SU-DHL-6 (cell line): ENCODE data around the gene TNRC6B.
"Not testable (repeated sequence)": the region's sequence is repeated elsewhere in the genome, so short reads cannot be mapped to it uniquely, and the experiment has no call there.

Source experiments
- H2AFZ ChIP-seq: fragments of 200-600 bp; sonication (generic); 2 replicates; pipeline ENCODE4 v1.6.1; 2014; ENCODE audit warnings: low read depth, mild to moderate bottlenecking, moderate library complexity, mixed read lengths, antibody characterized with exemption, low read length; ENCODE audit not compliant: severe bottlenecking
- H3F3A ChIP-seq: fragments of 200-600 bp; shearing (Covaris generic); 2 replicates; pipeline ENCODE4 v1.6.0; 2016; ENCODE audit warnings: antibody characterized with exemption, mild to moderate bottlenecking; ENCODE audit not compliant: insufficient read depth
- H3K27ac ChIP-seq: fragments of 200-600 bp; sonication (generic); 2 replicates; pipeline ENCODE4 v1.5.1; 2016; ENCODE audit warnings: low read depth, mild to moderate bottlenecking, low read length, moderate library complexity, mixed read lengths
- H3K27me3 ChIP-seq: fragments of 200-600 bp; sonication (generic), shearing (Covaris generic); 2 replicates; pipeline ENCODE4 v1.6.0; 2014; ENCODE audit warnings: mild to moderate bottlenecking, low read length
- H3K36me3 ChIP-seq: fragments of 200-600 bp; sonication (generic); 2 replicates; pipeline ENCODE4 v1.6.1; 2014; ENCODE audit warnings: mild to moderate bottlenecking, low read length, mixed read lengths
- H3K4me2 ChIP-seq: fragments of 300-600, 200-600 bp; shearing (Covaris generic), sonication (generic); 2 replicates; pipeline ENCODE4 v1.6.0; 2014; ENCODE audit warnings: low read length, low read depth, mild to moderate bottlenecking; ENCODE audit not compliant: poor library complexity, severe bottlenecking
- H3K4me3 ChIP-seq: fragments of 200-600 bp; sonication (generic); 2 replicates; pipeline ENCODE4 v1.5.1; 2014; ENCODE audit warnings: antibody characterized with exemption, low read length, mild to moderate bottlenecking, mixed read lengths; ENCODE audit not compliant: insufficient read depth, poor library complexity, severe bottlenecking
- H3K79me2 ChIP-seq: fragments of 200-600 bp; sonication (generic); 2 replicates; pipeline ENCODE4 v1.6.1; 2014; ENCODE audit warnings: mild to moderate bottlenecking, low read length, moderate library complexity; ENCODE audit not compliant: insufficient read depth
- H3K9ac ChIP-seq: fragments of 200-600 bp; sonication (generic); 2 replicates; pipeline ENCODE4 v1.7.0; 2014; ENCODE audit warnings: mild to moderate bottlenecking, low read length
- H3K9me2 ChIP-seq: fragments of 200-600 bp; sonication (generic); replicated peaks from 2 replicates; pipeline ENCODE4 v1.6.1; 2014; ENCODE audit warnings: low read length; ENCODE audit not compliant: insufficient read depth
- H3K9me3 ChIP-seq: fragments of 200-600 bp; sonication (generic); 2 replicates; pipeline ENCODE4 v1.6.1; 2014; ENCODE audit warnings: low read length, mixed read lengths; ENCODE audit not compliant: insufficient read depth
- H4K20me1 ChIP-seq: fragments of 200-600 bp; sonication (generic); 2 replicates; pipeline ENCODE4 v1.6.1; 2014; ENCODE audit warnings: low read depth, mild to moderate bottlenecking, antibody characterized with exemption, low read length, moderate library complexity, mixed read lengths
- CTCF ChIP-seq: fragments of 200-600 bp; sonication (generic); IDR thresholded peaks from one replicate; pipeline ENCODE4 v1.5.1; 2017; ENCODE audit warnings: antibody characterized with exemption, mild to moderate bottlenecking, low read length, moderate library complexity; ENCODE audit not compliant: insufficient read depth, poor library complexity, severe bottlenecking
- EZH2phosphoT487 ChIP-seq: fragments of 200-600 bp; sonication (generic), shearing (Covaris generic); conservative IDR thresholded peaks from 2 replicates; pipeline ENCODE4 v1.6.1; 2018; ENCODE audit warnings: mild to moderate bottlenecking, antibody characterized with exemption, low read length, moderate library complexity, mixed read lengths

The TNRC6B gene

GRCh38 chr22:40181323-40181722 is 3.6 kb downstream of the TNRC6B start:
- Histone ChIP-seq H4K20me1 (no peaks in the 10 kb centered on the region), H3K27ac (no peak overlapping the region), H3K9me3 (no peaks in the 10 kb centered on the region), H3K27me3 (no peaks in the 10 kb centered on the region), H2AFZ (no peak overlapping the region), H3K4me3 (no peak overlapping the region), H3K79me2 (peaks cover 84% of the 10 kb centered on the region), H3K9me2 (no peaks in the 10 kb centered on the region), H3K9ac (no peak overlapping the region), H3K4me2 (no peak overlapping the region), H3F3A (peaks cover 26% of the 10 kb centered on the region), H3K36me3 (no peaks in the 10 kb centered on the region)
- TF ChIP-seq EZH2phosphoT487 (no peak), CTCF (no peak)

GRCh38 chr22:40182231-40182835 is 4.6 kb downstream of the TNRC6B start:
- H3K9me2 ChIP-seq: no peaks in the 10 kb centered on the region
- H3K79me2 ChIP-seq: peaks cover 91% of the 10 kb centered on the region
- no peak overlapping the region for H3K9ac ChIP-seq
- H3K27ac ChIP-seq: no peak overlapping the region
- no peaks in the 10 kb centered on the region for H4K20me1 ChIP-seq
- H3K4me2 ChIP-seq: no peak overlapping the region
- H3K4me3 ChIP-seq: no peak overlapping the region
- no peaks in the 10 kb centered on the region for H3K9me3 ChIP-seq
- peaks cover 24% of the 10 kb centered on the region for H3F3A ChIP-seq
- no peaks in the 10 kb centered on the region for H3K36me3 ChIP-seq
- no peaks in the 10 kb centered on the region for H3K27me3 ChIP-seq
- H2AFZ ChIP-seq: no peak overlapping the region
- no peak for TF ChIP-seq EZH2phosphoT487
- TF ChIP-seq CTCF: no peak

- no peak for TF ChIP-seq EZH2phosphoT487
- no peak for TF ChIP-seq CTCF
- Histone ChIP-seq H3K27ac (no peak overlapping the region), H3K4me3 (no peak overlapping the region), H3K79me2 (peaks cover 96% of the 10 kb centered on the region), H3K36me3 (no peaks in the 10 kb centered on the region), H3K4me2 (no peak overlapping the region), H2AFZ (no peak overlapping the region), H4K20me1 (no peaks in the 10 kb centered on the region), H3K9ac (no peak overlapping the region), H3F3A (peaks cover 17% of the 10 kb centered on the region), H3K27me3 (no peaks in the 10 kb centered on the region), H3K9me2 (no peaks in the 10 kb centered on the region), H3K9me3 (no peaks in the 10 kb centered on the region)
These were observed 5.4 kb downstream of the TNRC6B start for GRCh38 chr22:40183029-40183581.

GRCh38 chr22:40183603-40184002 is 5.9 kb downstream of the TNRC6B start:
- not testable (repeated sequence) for H4K20me1 ChIP-seq, H3K27me3 ChIP-seq, H3K9me2 ChIP-seq, H2AFZ ChIP-seq, H3K4me2 ChIP-seq, H3K36me3 ChIP-seq, H3K9ac ChIP-seq, H3K9me3 ChIP-seq, H3K27ac ChIP-seq, H3K4me3 ChIP-seq
- Histone ChIP-seq H3F3A (peaks cover 12% of the 10 kb centered on the region), H3K79me2 (peaks cover 95% of the 10 kb centered on the region)
